Measurements from ENCODE around the gene TP53RK. TPM values are rescaled to one million over a fixed set of nuclear protein-coding genes. Genes with fewer than 3 reads are reported as not detected.
A peak's percentile ranks its signal among the peaks of the same experiment; 100 is the strongest.

The TP53RK gene
- total and polyA plus RNA-seq, 2 of the 13 experiments (the other 11 are each of a cell fraction or from before 2014, with no cell fraction given): 12.9 to 25.5 TPM

GRCh38 chr20:46681032-46681854, 8.0 kb downstream of the TP53RK start (continued):
- TF ChIP-seq TFDP2 (CRISPR knock-in tag; IDR thresholded peaks at IDR 0.05): peak; percentile 33; the same call in 1 of the 2 replicates
- no peak; the same call in 1 of the 2 replicates for TF ChIP-seq ZBTB33 (CRISPR knock-in tag; IDR thresholded peaks at IDR 0.05)
- no peak for TF ChIP-seq ZNF775 (CRISPR knock-in tag; IDR thresholded peaks at IDR 0.05; ENCODE audit: borderline replicate concordance)
- TF ChIP-seq ZBED4 (CRISPR knock-in tag; IDR thresholded peaks at IDR 0.05; ENCODE audit: borderline replicate concordance): 0 out of 2 replicates have a peak, but pooled peaks have one; percentile 60
- TF ChIP-seq ZMAT5 (CRISPR knock-in tag; IDR thresholded peaks at IDR 0.05; ENCODE audit: borderline replicate concordance, low read depth): no peak
- no peak for TF ChIP-seq ZNF431 (CRISPR knock-in tag; IDR thresholded peaks at IDR 0.05; ENCODE audit: borderline replicate concordance, low read depth)
- TF ChIP-seq HDAC1 (CRISPR knock-in tag; IDR thresholded peaks at IDR 0.05): no peak
- TF ChIP-seq HCFC1 (IDR thresholded peaks at IDR 0.05; ENCODE audit: low read depth, low read length): no peak
- peak; percentile 93 for TF ChIP-seq CHD4 (IDR thresholded peaks at IDR 0.05; ENCODE audit: borderline replicate concordance, low read length)
- no peak for TF ChIP-seq PRDM15 (CRISPR knock-in tag; IDR thresholded peaks at IDR 0.05)
- no peak for TF ChIP-seq NONO (IDR thresholded peaks at IDR 0.05)
- peak; percentile 13; the same call in 1 of the 2 replicates for TF ChIP-seq NONO (CRISPR knock-in tag; conservative IDR thresholded peaks at IDR 0.05)
- peak; percentile 82 for TF ChIP-seq THRA (CRISPR knock-in tag; IDR thresholded peaks at IDR 0.05; ENCODE audit: borderline replicate concordance)
- no peak; the same call in 1 of the 2 replicates for TF ChIP-seq SPEN (CRISPR knock-in tag; IDR thresholded peaks at IDR 0.05; ENCODE audit: low read depth)
- peak; percentile 38; the same call in 1 of the 2 replicates for TF ChIP-seq RARA (CRISPR knock-in tag; IDR thresholded peaks at IDR 0.05)

All from HepG2 (cell line).